ENCODE results near the gene MMP13.
"Not testable (repeated sequence)": the region's sequence is repeated elsewhere in the genome, so short reads cannot be mapped to it uniquely, and the experiment has no call there.

GRCh38 chr11:102905848-102906247, 49.7 kb downstream of the MMP13 start:
- TF ChIP-seq POLR2A, CTCF, POLR2AphosphoS5 (IDR thresholded peaks at IDR 0.05): not testable (repeated sequence)
